GM21619 (cell line): ENCODE data around the gene LRRC3B.

ENCODE experiments used
- ATAC-seq: cut with Tn5 transposase; IDR thresholded peaks from one replicate; pipeline ENCODE4 v1.9.1; 2021; ENCODE audit not compliant: unreplicated experiment

Gene LRRC3B

DNA sequence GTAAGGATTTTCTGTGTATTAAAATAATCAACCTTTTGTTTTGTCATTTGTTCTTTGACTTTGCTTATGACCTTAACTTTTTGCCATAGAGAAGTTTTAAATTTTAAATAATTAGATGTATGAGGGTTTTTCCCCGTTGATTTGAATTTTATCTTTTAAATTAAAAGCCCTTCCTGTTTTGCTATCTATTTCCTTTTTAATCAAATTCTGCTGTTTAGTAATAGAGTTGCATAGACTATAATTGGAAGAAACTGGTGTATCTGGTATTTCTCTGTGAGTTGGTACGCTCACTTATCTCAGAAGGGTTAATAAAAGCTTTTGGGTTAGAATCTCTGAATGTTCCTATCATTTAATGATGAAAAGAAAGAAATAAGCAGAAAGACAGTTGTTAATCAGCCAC is 82.2 kb downstream of the LRRC3B start:
- no peak for ATAC-seq

GRCh38 chr3:26708501-26708900 is 85.9 kb downstream of the LRRC3B start:
- no peak for ATAC-seq

DNA sequence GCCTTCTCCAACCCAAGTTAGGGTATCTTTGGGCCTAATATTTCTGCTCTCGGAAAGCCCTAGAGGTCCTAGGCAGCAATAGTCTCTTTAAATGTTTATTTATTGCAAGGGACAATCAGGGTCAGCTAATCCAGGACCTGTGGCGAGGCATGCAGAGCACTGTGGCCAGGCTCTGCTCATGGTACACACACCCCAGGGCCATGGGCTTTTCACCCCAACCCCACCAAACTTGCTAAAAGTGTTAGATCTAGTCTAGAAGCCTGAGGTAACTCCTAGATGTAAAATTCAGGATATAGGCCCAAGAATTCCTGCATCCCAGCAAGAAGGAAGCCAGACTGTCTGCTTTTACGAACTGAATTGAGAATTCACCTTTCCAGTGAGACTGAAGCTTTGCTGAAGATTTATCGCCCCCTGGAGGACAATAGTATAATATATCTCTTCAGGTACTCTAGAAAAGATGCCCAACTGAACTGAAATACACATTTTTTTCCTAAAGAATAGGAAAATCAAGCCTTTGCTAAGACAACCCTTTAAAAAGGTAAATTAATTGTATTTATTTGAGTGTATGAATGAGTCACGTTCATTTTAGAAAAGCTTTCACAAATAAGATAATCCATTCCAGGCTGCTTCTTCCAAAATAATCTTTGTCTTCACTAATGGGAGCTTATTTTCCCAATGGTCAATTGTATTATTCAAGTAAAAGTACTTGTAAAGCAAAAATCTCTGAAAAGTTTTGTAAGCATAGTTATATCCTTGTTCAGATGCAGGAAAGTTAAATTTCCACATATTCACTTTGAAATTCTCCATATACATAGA is 89.8 kb downstream of the LRRC3B start:
- peak; percentile 92 for ATAC-seq

- no peak for ATAC-seq
These were observed 90.5 kb downstream of the LRRC3B start for GRCh38 chr3:26713091-26713490.

GRCh38 chr3:26714485-26714884 is 91.9 kb downstream of the LRRC3B start:
- no peak for ATAC-seq

DNA sequence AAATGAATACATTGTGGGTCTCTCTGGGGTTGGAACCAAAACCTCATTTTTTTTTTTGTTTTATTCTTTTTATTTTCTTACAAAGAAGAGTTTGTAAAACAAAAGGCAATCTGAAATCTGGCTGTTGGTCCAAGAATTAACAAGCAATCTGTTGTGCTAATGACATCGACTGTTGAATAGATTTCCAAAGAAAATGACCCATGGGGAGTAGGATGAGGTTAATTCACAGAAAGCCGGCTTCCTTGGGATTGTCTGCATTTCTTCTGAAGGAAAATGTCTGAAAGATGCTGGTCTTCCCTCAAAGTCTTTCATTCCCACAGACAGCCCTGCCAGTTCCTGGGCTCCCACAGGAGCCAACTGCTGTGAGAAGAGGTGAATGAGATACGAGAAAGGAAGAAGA is 92.9 kb downstream of the LRRC3B start:
- no peak for ATAC-seq

GRCh38 chr3:26718315-26718714 is 95.7 kb downstream of the LRRC3B start:
- ATAC-seq = no peak

DNA sequence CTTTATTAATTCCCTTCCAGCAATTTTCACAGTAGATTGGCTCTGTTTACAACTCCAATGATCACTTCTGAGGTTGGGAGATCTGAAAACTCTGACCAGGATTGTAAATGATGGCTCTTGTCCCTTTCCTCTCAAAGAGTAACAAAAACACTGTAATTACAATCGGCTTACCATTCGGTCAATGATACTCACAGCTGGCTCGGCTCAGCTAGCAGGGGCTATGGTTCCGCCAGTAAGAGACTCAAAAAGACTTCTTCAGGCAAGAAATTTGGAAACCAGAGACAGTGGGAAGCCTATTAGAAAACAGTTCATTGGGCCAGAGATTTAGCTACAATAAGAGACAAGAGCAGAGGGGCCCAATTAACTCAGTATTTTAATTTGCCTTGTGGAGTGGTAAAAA is 96.6 kb downstream of the LRRC3B start:
- ATAC-seq = no peak

GRCh38 chr3:26721047-26721446 is 98.5 kb downstream of the LRRC3B start:
- ATAC-seq = no peak

DNA sequence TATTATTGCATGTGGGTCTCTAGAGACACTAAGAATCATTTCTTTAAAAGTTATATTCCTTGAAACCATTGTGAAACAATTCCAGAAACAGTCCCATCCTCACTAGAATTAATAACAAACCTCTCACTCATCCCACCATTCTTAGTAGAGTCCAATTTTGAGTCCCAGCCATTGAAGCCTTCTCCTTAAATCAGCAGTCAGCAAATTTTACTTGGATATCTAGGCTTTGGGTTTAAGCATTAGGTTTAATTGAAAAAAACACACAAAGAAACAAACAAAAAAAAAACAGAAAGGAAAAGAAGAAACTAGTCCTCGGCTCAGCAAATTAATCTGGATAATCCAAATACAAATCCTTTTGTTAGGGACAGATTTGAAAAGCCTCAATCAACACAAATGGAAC is 109.3 kb downstream of the LRRC3B start:
- ATAC-seq = no peak

DNA sequence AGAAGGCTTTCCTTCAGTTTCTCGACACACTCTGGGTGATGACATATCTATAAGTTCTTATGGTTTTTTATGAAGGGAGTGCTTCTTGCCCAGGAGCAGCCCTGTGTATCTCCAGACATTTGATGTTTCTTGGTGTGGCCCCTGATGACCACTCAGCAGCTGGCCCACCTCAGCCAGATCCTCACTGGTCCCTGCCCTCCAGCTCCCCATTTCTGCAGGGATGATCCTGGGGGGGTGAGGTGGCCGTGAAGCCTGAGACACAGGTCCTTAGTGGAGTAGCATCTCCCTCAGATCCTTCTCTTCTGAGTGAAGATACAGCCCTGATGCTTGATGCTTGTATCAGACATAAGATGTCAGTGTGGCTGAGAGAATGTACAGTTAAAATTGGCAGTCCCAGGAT is 127.7 kb downstream of the LRRC3B start:
- no peak for ATAC-seq

DNA sequence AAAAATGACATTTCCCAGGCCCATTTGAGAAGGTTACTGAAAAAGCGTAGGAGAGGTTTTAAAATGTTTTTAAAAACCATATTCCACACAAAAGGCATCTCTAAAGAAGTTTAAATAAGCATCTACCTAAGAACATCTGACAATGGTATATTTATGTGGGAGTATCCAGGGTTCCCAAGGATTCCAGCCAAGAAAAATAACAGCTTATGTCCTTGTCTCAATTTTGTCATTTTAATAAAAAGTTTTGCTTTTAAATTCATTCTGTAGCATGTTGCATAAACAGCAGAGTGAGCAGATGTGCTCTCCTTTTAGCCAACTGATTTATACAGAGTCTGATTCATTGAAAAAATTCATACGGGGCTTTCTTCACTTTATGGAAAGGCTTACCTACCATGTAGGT is 129.9 kb downstream of the LRRC3B start:
- ATAC-seq = no peak

DNA sequence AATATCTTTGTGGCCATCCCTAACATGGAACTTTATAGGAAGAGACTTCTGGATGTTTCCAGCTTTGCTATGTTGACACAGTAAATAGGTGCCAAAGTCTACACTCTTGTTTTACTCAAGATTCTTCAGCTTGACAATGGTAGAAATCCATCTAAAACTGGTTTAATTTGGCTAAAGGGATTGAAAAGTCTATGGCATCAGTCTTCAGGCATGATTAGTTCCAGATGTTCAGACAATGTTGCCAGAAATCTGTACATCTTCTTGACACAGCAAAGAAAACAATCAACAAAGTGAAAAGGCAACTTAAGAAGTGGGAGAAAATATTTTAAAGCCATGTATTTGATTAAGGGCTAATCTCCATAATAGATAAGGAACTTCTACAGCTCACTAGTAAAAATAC is 130.5 kb downstream of the LRRC3B start:
- no peak for ATAC-seq

GRCh38 chr3:26757978-26758377 is 135.4 kb downstream of the LRRC3B start:
- ATAC-seq = no peak
